CD4-positive, alpha-beta T cell (primary cell): Measurements from ENCODE around the gene VAV1. TPM values are rescaled to one million over a fixed set of nuclear protein-coding genes. Genes with fewer than 3 reads are reported as not detected.

ENCODE experiments used
- ATAC-seq: fragments of 200-7000 bp; cut with Tn5 transposase; one replicate; pipeline ENCODE4 v1.10.0; 2022; ENCODE audit warnings: mild to moderate bottlenecking; ENCODE audit not compliant: poor library complexity
- CTCF ChIA-PET: fragments of 350-600 bp; sonication (Branson Sonifier 250); formaldehyde crosslinking; loops from one replicate; lab custom pipeline; 2021; ENCODE audit warnings: antibody characterized with exemption, inconsistent platforms; lab: Charles Lee
- POLR2A ChIA-PET: fragments of 350-600 bp; sonication (Branson Sonifier 250); formaldehyde crosslinking; loops from one replicate; lab custom pipeline; 2021; ENCODE audit warnings: antibody characterized with exemption, inconsistent platforms; lab: Charles Lee
- DNase-seq, 14 experiments: peaks; one replicate each; pipeline ENCODE4 v3.0.0-alpha.2; 2013 to 2020; ENCODE audit warnings: mixed read lengths in 2 of 14
- H3K27ac ChIP-seq, 2 donors: one replicate each; pipeline versions ENCODE4 v1.5.1 to v1.7.0; 2013; ENCODE audit warnings: low read length in 2 of 2, low read depth in 1 of 2, mild to moderate bottlenecking in 1 of 2
- H3K27me3 ChIP-seq, 2 experiments: 1 replicate in 1 of 2; 2 replicates in 1 of 2; pipeline versions ENCODE4 v1.6.1 to v1.7.0; 2013; ENCODE audit warnings: low read length in 2 of 2, control low read depth in 1 of 2, mild to moderate bottlenecking in 1 of 2, moderate library complexity in 1 of 2; ENCODE audit not compliant: insufficient read depth in 2 of 2, control insufficient read depth in 1 of 2
- H3K36me3 ChIP-seq: one replicate; pipeline ENCODE4 v1.6.1; 2013; ENCODE audit warnings: low read length, control low read depth; ENCODE audit not compliant: insufficient read depth
- H3K4me1 ChIP-seq: one replicate; pipeline ENCODE4 v1.6.1; 2013; ENCODE audit warnings: low read length, control low read depth; ENCODE audit not compliant: insufficient read depth
- H3K4me3 ChIP-seq: one replicate; pipeline ENCODE4 v1.5.1; 2013; ENCODE audit warnings: mild to moderate bottlenecking, low read length, moderate library complexity
- H3K9me3 ChIP-seq, 2 experiments: 1 replicate in 1 of 2; 2 replicates in 1 of 2; pipeline versions ENCODE4 v1.6.1 to v1.7.0; 2013; ENCODE audit warnings: low read length in 2 of 2, mild to moderate bottlenecking in 2 of 2, control low read depth in 1 of 2, moderate library complexity in 1 of 2; ENCODE audit not compliant: control insufficient read depth in 1 of 2, insufficient read depth in 1 of 2
- H3K27ac Mint-ChIP-seq: one replicate; pipeline ENCODE4 v1.8.0; 2020; ENCODE audit warnings: mixed read lengths
- H3K27me3 Mint-ChIP-seq: one replicate; pipeline ENCODE4 v1.8.0; 2021; ENCODE audit warnings: mixed read lengths
- H3K36me3 Mint-ChIP-seq: one replicate; pipeline ENCODE4 v1.8.0; 2021; ENCODE audit warnings: low read depth, mixed read lengths
- H3K4me1 Mint-ChIP-seq: one replicate; pipeline ENCODE4 v1.8.0; 2021; ENCODE audit warnings: low read depth, mixed read lengths
- H3K4me3 Mint-ChIP-seq: one replicate; pipeline ENCODE4 v1.8.0; 2020; ENCODE audit warnings: mild to moderate bottlenecking, mixed read lengths
- H3K9me3 Mint-ChIP-seq: one replicate; pipeline ENCODE4 v1.8.0; 2020; ENCODE audit warnings: mixed read lengths
- CTCF ChIP-seq: fragments of 200-600 bp; IDR thresholded peaks from one replicate; pipeline ENCODE4 v1.8.0; 2022; ENCODE audit warnings: antibody characterized with exemption, mild to moderate bottlenecking
- intact Hi-C, 2 experiments: fragments of 100-400 bp; cut with DNase I in 1 of 2; cut with micrococcal nuclease in 1 of 2; formaldehyde crosslinking; loops; one replicate each; pipeline versions ENCODE4 v1.15.1 to v1.9.0; 2023 to 2025; cut with DNase I, micrococcal nuclease
- total RNA-seq, 174 experiments: library from RNA in 2 of 174; stranded (reverse) in 2 of 174; gene quantifications; one replicate each; pipeline ENCODE4 v1.2.3 and lab custom pipeline; 2021 to 2026

VAV1 gene
- total RNA-seq, 2 experiments from 2014 or later, result 70.0 to 70.1 TPM

GRCh38 chr19:6731822-6732221 lies 40.7 kb upstream of the VAV1 start:
- no peaks in the 10 kb centered on the region for H3K27me3 ChIP-seq
- Mint-ChIP-seq H3K27me3 (no peaks in the 10 kb centered on the region), H3K4me1 (peaks cover 8% of the 10 kb centered on the region), H3K9me3 (no peaks in the 10 kb centered on the region), H3K4me3 (no peak overlapping the region), H3K36me3 (peaks cover 20% of the 10 kb centered on the region), H3K27ac (no peak overlapping the region)
- H3K4me1 ChIP-seq, result peaks cover 19% of the 10 kb centered on the region
- ChIA-PET POLR2A (no interaction called here), CTCF (no interaction called here)
- H3K27ac ChIP-seq, result no peak overlapping the region
- no peak for TF ChIP-seq CTCF
- no peak overlapping the region for H3K4me3 ChIP-seq
- no peak for DNase-seq
- ATAC-seq, result no peak
- intact Hi-C loops, result no loop called here
- H3K9me3 ChIP-seq, result no peaks in the 10 kb centered on the region
- peaks cover 33% of the 10 kb centered on the region for H3K36me3 ChIP-seq

GRCh38 chr19:6732803-6733337 lies 39.6 kb upstream of the VAV1 start:
- Histone ChIP-seq H3K4me3 (no peak overlapping the region), H3K9me3 (no peaks in the 10 kb centered on the region), H3K27me3 (no peaks in the 10 kb centered on the region), H3K4me1 (peaks cover 24% of the 10 kb centered on the region), H3K36me3 (peaks cover 33% of the 10 kb centered on the region), H3K27ac (no peak overlapping the region)
- no peaks in the 10 kb centered on the region for H3K27me3 Mint-ChIP-seq
- intact Hi-C loops, result no loop called here
- no peak for TF ChIP-seq CTCF
- ChIA-PET POLR2A (no interaction called here), CTCF (interaction anchor here (1.2 kb wide), 1 partner anchor 99 kb away, joined by 3 read pairs; no protein-coding TSS in a partner anchor)
- DNase-seq, result no peak
- H3K4me1 Mint-ChIP-seq, result peaks cover 13% of the 10 kb centered on the region
- H3K36me3 Mint-ChIP-seq, result peaks cover 25% of the 10 kb centered on the region
- ATAC-seq, result no peak
- H3K4me3 Mint-ChIP-seq, result no peak overlapping the region
- no peaks in the 10 kb centered on the region for H3K9me3 Mint-ChIP-seq
- peak overlapping the region; percentile 11 for H3K27ac Mint-ChIP-seq

GRCh38 chr19:6733338-6734095 lies 39.0 kb upstream of the VAV1 start:
- peaks cover 25% of the 10 kb centered on the region for H3K36me3 Mint-ChIP-seq
- Histone ChIP-seq H3K4me1 (peaks cover 30% of the 10 kb centered on the region), H3K36me3 (peaks cover 33% of the 10 kb centered on the region), H3K27me3 (no peaks in the 10 kb centered on the region), H3K4me3 (no peak overlapping the region), H3K9me3 (no peaks in the 10 kb centered on the region), H3K27ac (no peak overlapping the region)
- H3K27me3 Mint-ChIP-seq, result no peaks in the 10 kb centered on the region
- CTCF ChIA-PET, result interaction anchor here (1.2 kb wide), 1 partner anchor 100 kb away, joined by 3 read pairs; no protein-coding TSS in a partner anchor
- H3K4me3 Mint-ChIP-seq, result no peak overlapping the region
- H3K9me3 Mint-ChIP-seq, result no peaks in the 10 kb centered on the region
- H3K4me1 Mint-ChIP-seq, result peaks cover 20% of the 10 kb centered on the region
- POLR2A ChIA-PET, result no interaction called here
- TF ChIP-seq CTCF, result peak; percentile 33
- ATAC-seq, result no peak
- H3K27ac Mint-ChIP-seq, result no peak overlapping the region
- peak in 2 of 14 experiments; percentile 23 to 45 for DNase-seq
- intact Hi-C loops, result no loop called here
